Measurements from ENCODE around the gene KRTAP1-5. TPM values are rescaled to one million over a fixed set of nuclear protein-coding genes. Genes with fewer than 3 reads are reported as not detected.

Gene KRTAP1-5, protein sequence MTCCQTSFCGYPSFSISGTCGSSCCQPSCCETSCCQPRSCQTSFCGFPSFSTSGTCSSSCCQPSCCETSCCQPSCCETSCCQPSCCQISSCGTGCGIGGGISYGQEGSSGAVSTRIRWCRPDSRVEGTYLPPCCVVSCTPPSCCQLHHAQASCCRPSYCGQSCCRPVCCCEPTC
- total RNA-seq: not detected
- polyA plus RNA-seq: not detected
- long read RNA-seq, donor 1: 0 reads
- long read RNA-seq, donor 2: 0 reads

DNA sequence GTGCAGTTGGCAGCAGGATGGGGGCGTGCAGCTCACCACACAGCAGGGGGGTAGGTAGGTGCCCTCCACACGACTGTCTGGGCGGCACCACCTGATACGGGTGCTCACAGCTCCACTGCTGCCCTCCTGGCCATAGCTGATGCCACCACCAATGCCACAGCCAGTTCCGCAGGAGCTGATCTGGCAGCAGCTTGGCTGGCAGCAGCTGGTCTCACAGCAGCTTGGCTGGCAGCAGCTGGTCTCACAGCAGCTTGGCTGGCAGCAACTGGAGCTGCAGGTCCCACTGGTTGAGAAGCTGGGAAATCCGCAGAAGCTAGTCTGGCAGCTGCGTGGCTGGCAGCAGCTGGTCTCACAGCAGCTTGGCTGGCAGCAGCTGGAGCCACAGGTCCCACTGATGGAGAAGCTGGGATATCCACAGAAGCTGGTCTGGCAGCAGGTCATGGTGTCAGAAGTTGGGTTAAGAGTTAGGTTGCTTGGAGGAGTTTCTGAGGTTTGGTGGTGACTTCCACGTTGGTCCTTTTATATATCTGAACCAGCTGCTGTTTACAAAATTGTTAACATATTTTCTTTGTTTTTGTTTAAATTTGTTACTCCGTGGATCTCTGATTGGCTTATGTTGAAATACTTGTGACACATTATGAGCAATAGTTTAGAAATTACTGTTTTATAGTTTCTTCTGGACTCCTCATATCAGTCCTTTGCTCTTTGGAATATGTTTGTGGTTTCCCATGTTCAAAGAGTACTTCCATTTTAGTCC is at the start of gene KRTAP1-5:
KRTAP1-5 (minus strand) TSS at position 494 of the 757 bp plus-strand sequence; CDS start at position 441, 53 bp downstream.
- ATAC-seq (no peak), DNase-seq (no peak)
- peaks cover 0 to 25% (median 3%) of the 10 kb centered on the region in 3 donors for H3K27me3 ChIP-seq (ENCODE audit: insufficient read depth in 3 of 3, low read length in 2 of 3)
- WGBS, 3 donors: 27 to 38% (median 32%) methylated on average over 9 of the region's 9 CpGs
- H3K36me3 ChIP-seq (ENCODE audit: insufficient read depth in 1 of 2, low read depth in 1 of 2): no peaks in the 10 kb centered on the region
- no peak within 1 kb of the TSS for H3K4me3 ChIP-seq
- no peak for TF ChIP-seq CTCF (IDR thresholded peaks at IDR 0.05)
- intact Hi-C loops (cut with DNase I): no loop called here
- no peak within 1 kb of the TSS for H3K27ac ChIP-seq
- H3K9me3 ChIP-seq: no peaks in the 10 kb centered on the region
- no peaks in the 10 kb centered on the region for H3K4me1 ChIP-seq

DNA sequence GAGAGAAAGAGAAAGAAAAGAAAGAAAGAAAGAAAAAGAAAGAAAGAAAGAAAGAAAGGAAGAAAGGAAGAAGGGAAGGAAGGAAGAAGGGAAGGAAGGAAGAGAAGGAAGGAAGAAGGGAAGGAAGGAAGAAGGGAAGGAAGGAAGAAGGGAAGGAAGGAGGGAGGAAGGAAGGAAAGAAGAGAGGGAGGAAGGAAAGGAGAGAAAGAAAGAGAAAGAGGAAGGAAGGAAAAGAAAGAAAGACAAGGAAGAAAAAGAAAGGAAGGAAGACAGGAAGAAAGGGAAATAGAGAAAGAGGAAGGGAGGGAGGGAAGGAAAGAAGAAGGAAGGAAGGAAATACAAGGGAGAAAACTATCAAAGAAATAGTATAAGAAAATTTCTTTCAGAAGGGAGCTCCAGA is 49.8 kb upstream of the KRTAP1-5 start:
- no peak for TF ChIP-seq CTCF (IDR thresholded peaks at IDR 0.05)
- no peak overlapping the region for H3K27ac ChIP-seq
- ATAC-seq (no peak), DNase-seq (no peak)
- intact Hi-C loops (cut with DNase I): no loop called here
- no peak overlapping the region for H3K4me3 ChIP-seq
- H3K9me3 ChIP-seq: no peaks in the 10 kb centered on the region
- peaks cover 0 to 7% (median 0%) of the 10 kb centered on the region in 3 donors for H3K27me3 ChIP-seq (ENCODE audit: insufficient read depth in 3 of 3, low read length in 2 of 3)
- H3K4me1 ChIP-seq: no peaks in the 10 kb centered on the region
- H3K36me3 ChIP-seq (ENCODE audit: insufficient read depth in 1 of 2, low read depth in 1 of 2): no peaks in the 10 kb centered on the region

DNA sequence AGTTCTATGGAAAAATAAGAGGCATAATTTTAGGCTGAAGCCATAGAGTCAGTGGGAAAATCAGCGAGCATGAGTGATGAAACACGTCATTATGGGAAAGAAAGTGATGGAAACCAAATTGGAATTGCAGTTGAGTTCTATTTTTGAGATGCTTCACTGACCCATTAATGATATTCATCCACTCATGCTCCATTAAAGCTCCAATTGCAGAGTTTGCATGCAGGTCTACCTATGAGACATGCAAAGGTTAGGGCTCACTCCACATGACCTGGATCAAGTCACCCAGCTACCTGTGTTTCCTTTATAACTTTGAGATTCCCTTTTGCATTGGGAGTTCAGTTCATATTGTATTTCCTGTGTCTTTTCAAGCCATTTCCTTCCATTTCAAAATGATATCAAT is 46.7 kb upstream of the KRTAP1-5 start:
- H3K27me3 ChIP-seq (ENCODE audit: insufficient read depth in 3 of 3, low read length in 2 of 3): peaks cover 0 to 7% (median 0%) of the 10 kb centered on the region in 3 donors
- H3K27ac ChIP-seq: no peak overlapping the region
- DNase-seq (no peak), ATAC-seq (no peak)
- no peaks in the 10 kb centered on the region for H3K9me3 ChIP-seq
- H3K4me3 ChIP-seq: no peak overlapping the region
- intact Hi-C loops (cut with DNase I): no loop called here
- 87 to 95% (median 89%) methylated on average over 2 of the region's 2 CpGs for WGBS, 3 donors
- H3K4me1 ChIP-seq: no peaks in the 10 kb centered on the region
- no peak for TF ChIP-seq CTCF (IDR thresholded peaks at IDR 0.05)
- H3K36me3 ChIP-seq (ENCODE audit: insufficient read depth in 1 of 2, low read depth in 1 of 2): no peaks in the 10 kb centered on the region

DNA sequence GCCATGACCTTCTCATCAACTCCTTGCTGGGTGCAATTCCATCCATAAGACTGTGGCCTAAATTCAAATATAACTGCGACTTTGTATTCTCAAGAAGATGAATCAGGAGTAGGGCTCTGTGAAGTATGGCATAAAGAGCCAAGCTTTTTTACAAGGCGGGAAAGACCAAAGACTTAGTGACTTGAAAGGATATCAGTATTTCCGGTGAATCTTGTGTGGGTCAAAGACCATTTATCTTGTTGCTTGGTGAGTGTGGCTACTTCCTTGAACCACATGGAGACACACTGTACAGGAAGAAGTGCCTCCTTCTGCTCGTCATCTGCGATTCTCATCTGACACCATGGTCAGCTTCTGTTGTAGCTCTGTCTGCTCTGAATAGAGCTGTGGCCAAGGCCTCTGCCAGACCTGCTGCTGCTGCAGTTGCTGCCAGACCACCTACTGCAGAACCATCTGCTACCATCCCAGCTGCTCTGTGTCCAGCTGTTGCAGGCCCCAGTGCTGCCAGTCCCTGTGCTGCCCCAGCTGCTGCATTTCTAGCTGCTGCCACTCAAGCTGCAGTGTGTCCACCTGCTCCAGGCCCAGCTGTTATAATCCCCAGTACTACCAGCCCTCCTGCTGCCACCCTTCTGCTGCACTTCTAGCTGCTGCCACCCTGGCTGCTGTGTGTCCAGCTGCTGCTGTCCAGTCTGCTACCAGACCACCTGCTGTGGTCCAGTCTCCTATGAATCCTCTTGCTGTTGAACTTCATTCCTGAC is 44.8 kb upstream of the KRTAP1-5 start:
- Histone ChIP-seq H3K9me3 (no peaks in the 10 kb centered on the region), H3K4me1 (no peaks in the 10 kb centered on the region), H3K27me3 (ENCODE audit: insufficient read depth in 3 of 3, low read length in 2 of 3) (peaks cover 0 to 4% (median 0%) of the 10 kb centered on the region in 3 donors), H3K36me3 (ENCODE audit: insufficient read depth in 1 of 2, low read depth in 1 of 2) (no peaks in the 10 kb centered on the region), H3K4me3 (no peak overlapping the region), H3K27ac (no peak overlapping the region)
- TF ChIP-seq CTCF (IDR thresholded peaks at IDR 0.05): no peak
- intact Hi-C loops (cut with DNase I): no loop called here
- ATAC-seq: no peak
- 64 to 77% (median 71%) methylated on average over 5 of the region's 5 CpGs for WGBS, 3 donors
- DNase-seq: no peak
